HG02678 (cell line): ENCODE measurements around the gene SLC9C1.

Experiments used
- ATAC-seq: cut with Tn5 transposase; IDR thresholded peaks from one replicate; pipeline ENCODE4 v1.9.1; 2021; ENCODE audit warnings: mild to moderate bottlenecking, moderate library complexity; ENCODE audit not compliant: unreplicated experiment

SLC9C1 gene

GRCh38 chr3:112115806-112116383 lies 178.1 kb downstream of the SLC9C1 start:
- no peak for ATAC-seq

- ATAC-seq = peak; percentile 40
Observed at GRCh38 chr3:112115161-112115739, 178.8 kb downstream of the SLC9C1 start.

GRCh38 chr3:112114576-112115160 lies 179.3 kb downstream of the SLC9C1 start:
- peak; percentile 33 for ATAC-seq

GRCh38 chr3:112111785-112112402 lies 182.1 kb downstream of the SLC9C1 start:
- ATAC-seq = peak; percentile 62

- ATAC-seq = no peak
Observed at GRCh38 chr3:112109322-112109721, 184.7 kb downstream of the SLC9C1 start.

GRCh38 chr3:112104774-112105173 lies 189.2 kb downstream of the SLC9C1 start:
- ATAC-seq = no peak

- no peak for ATAC-seq
Observed at GRCh38 chr3:112101916-112102315, 192.1 kb downstream of the SLC9C1 start.

GRCh38 chr3:112097378-112097777 lies 196.6 kb downstream of the SLC9C1 start:
- no peak for ATAC-seq

- ATAC-seq = no peak
Observed at GRCh38 chr3:112096176-112096575, 197.8 kb downstream of the SLC9C1 start.

GRCh38 chr3:112095731-112096130 lies 198.3 kb downstream of the SLC9C1 start:
- no peak for ATAC-seq

GRCh38 chr3:112093180-112093522 lies 200.9 kb downstream of the SLC9C1 start:
- no peak for ATAC-seq

GRCh38 chr3:112092496-112093179 lies 201.4 kb downstream of the SLC9C1 start:
- peak; percentile 35 for ATAC-seq

- ATAC-seq = no peak
Observed at GRCh38 chr3:112090887-112091586, 203.0 kb downstream of the SLC9C1 start.
